Left ventricle myocardium superior (tissue), 1 donor: ENCODE data around the gene POLR2F. TPM values are rescaled to one million over a fixed set of nuclear protein-coding genes. Genes with fewer than 3 reads are reported as not detected.

Experiments used
- ATAC-seq: fragments of 200-7000 bp; cut with Tn5 transposase; one replicate; pipeline ENCODE4 v1.9.1; 2020; ENCODE audit warnings: mild to moderate bottlenecking, moderate library complexity
- DNase-seq: peaks from one replicate; pipeline ENCODE4 v3.0.0-alpha.2; 2020
- intact Hi-C: fragments of 100-400 bp; cut with micrococcal nuclease; formaldehyde crosslinking; loops from one replicate; pipeline ENCODE4 v1.11.0; 2022
- long read RNA-seq: library from polyadenylated mRNA; unstranded; transcript quantifications from one replicate; pipeline ENCODE4 v2.0.0, GENCODE V29; 2021
- total RNA-seq: library from RNA; stranded (reverse); fragmentation: NEBNext Ultra II Directional; extraction: Animal tissue kit (Norgen Biotek cat#: 25700); gene quantifications from one replicate; pipeline ENCODE4 v1.2.1, GENCODE V29; 2021
- donor health status: DM: no; HTN: yes; CAD: no; lungs with severe emphysema.

The POLR2F gene
- 90.7 TPM for total RNA-seq
- long read RNA-seq, transcript POLR2F-205 (5 exons, 2,106 nt), result major isoform, 38 of 62 reads
- long read RNA-seq, partial matches to known transcripts, result 7 of 62 reads
- long read RNA-seq, other reads (novel, unspliced or antisense), result 14 of 62 reads

GRCh38 chr22:37953437-37954179 is at the start of gene POLR2F, which contains the start of gene C22orf23:
POLR2F (plus strand) TSS chr22:37953699; CDS start chr22:37953788, 89 bp downstream.
C22orf23 (minus strand) TSS chr22:37953601; CDS start chr22:37953149, 452 bp downstream.
- DNase-seq, result peak; percentile 99
- ATAC-seq, result peak; percentile 98
- intact Hi-C loops, result no loop called here

- intact Hi-C loops, result no loop called here
- ATAC-seq, result peak; percentile 43
- no peak for DNase-seq
Measured at GRCh38 chr22:37904572-37905533, 48.6 kb upstream of the POLR2F start.

- intact Hi-C loops, result no loop called here
- ATAC-seq (peak; percentile 90), DNase-seq (peak; percentile 87)
Measured at GRCh38 chr22:37905534-37906363, 47.8 kb upstream of the POLR2F start, which contains the start of gene MICALL1. MICALL1 (plus strand) TSS chr22:37906297; CDS start chr22:37906423, 126 bp downstream.

GRCh38 chr22:37906364-37907008 is 47.0 kb upstream of the POLR2F start:
- ATAC-seq, result peak; percentile 4
- intact Hi-C loops, result no loop called here
- DNase-seq, result peak; percentile 49

- intact Hi-C loops, result no loop called here
- ATAC-seq (no peak), DNase-seq (no peak)
Measured at GRCh38 chr22:37907036-37907954, 46.2 kb upstream of the POLR2F start.

- ATAC-seq (no peak), DNase-seq (no peak)
- intact Hi-C loops, result no loop called here
Measured at GRCh38 chr22:37909766-37910165, 43.7 kb upstream of the POLR2F start.

GRCh38 chr22:37910890-37911672 is 42.4 kb upstream of the POLR2F start:
- intact Hi-C loops, result no loop called here
- no peak for DNase-seq
- no peak for ATAC-seq

- intact Hi-C loops, result no loop called here
- DNase-seq (no peak), ATAC-seq (no peak)
Measured at GRCh38 chr22:37911697-37912096, 41.8 kb upstream of the POLR2F start.

- DNase-seq (no peak), ATAC-seq (no peak)
Measured at GRCh38 chr22:37912171-37912570, 41.3 kb upstream of the POLR2F start.

GRCh38 chr22:37913233-37913721 is 40.2 kb upstream of the POLR2F start:
- DNase-seq (no peak), ATAC-seq (peak; percentile 61)
- intact Hi-C loops, result no loop called here

More at GRCh38 chr22:37912171-37912570, 41.3 kb upstream of the POLR2F start:
- intact Hi-C loops, result no loop called here

- ATAC-seq (no peak), DNase-seq (no peak)
- intact Hi-C loops, result no loop called here
Measured at GRCh38 chr22:37916311-37916710, 37.2 kb upstream of the POLR2F start.

GRCh38 chr22:37917874-37918548 is 35.5 kb upstream of the POLR2F start:
- intact Hi-C loops, result no loop called here
- ATAC-seq, result no peak
- no peak for DNase-seq

GRCh38 chr22:37918580-37919270 is 34.8 kb upstream of the POLR2F start:
- ATAC-seq, result no peak
- intact Hi-C loops, result no loop called here
- DNase-seq, result no peak

- intact Hi-C loops, result no loop called here
- ATAC-seq (no peak), DNase-seq (no peak)
Measured at GRCh38 chr22:37920126-37920525, 33.4 kb upstream of the POLR2F start.

- intact Hi-C loops, result no loop called here
- ATAC-seq (no peak), DNase-seq (no peak)
Measured at GRCh38 chr22:37922191-37922590, 31.3 kb upstream of the POLR2F start.
